Activated CD4-positive, alpha-beta T cell treated with anti-CD3 and anti-CD28 coated beads, Interleukin-2, Interleukin-4, amounts not matched to agents 100 ng/mL and 50 ng/mL, durations not matched to agents 16 hours and 8 hours (primary cell): ENCODE results near the gene RBM20.
"Not testable (repeated sequence)": the region's sequence is repeated elsewhere in the genome, so short reads cannot be mapped to it uniquely, and the experiment has no call there.

Experiments
- DNase-seq: peaks from one replicate; pipeline ENCODE4 v3.0.0-alpha.2; 2020; ENCODE audit warnings: low spot score

The RBM20 gene

DNA sequence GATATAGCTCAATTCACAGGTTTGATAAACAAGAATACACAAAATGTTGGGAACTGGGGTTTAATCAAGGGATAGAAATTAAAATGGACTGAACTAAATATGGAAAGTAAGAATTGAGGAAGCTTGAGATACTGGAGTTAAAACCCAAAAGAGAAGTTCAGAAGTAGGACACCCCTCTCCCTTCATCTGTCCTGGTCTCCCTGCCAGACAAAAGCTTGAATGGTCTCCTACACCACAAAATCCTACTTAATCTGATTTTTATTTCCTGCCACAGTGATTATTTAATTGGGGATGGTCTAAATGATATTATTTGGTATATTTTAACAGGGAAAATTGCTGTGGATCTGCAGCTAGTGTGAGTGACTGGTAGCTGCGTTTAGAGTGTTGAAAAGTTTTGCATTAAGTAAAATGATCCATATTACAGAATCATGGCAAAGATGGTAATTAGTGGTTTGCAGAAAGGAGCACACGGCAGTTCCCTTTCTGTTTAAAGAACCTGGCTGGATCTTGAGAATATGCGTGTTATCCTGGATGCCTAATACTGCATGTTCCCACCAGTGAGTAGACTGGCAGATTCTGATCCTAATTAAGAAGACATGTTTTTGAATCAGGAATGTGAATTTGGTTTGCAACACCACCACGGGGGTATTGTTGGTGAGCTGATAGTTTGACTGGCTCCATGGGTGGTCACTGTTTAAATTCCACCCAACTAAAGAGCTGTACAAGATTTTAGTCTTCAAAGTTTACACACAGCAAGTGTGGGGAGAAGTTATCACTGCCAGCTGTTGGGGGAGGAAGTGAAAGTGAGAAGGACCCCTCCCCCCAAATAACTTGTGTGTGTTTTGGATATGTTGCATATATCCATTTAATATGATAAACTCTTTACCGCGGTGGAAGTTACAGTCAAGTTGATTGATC, 5.5 kb downstream of the RBM20 start:
- DNase-seq: no peak

DNA sequence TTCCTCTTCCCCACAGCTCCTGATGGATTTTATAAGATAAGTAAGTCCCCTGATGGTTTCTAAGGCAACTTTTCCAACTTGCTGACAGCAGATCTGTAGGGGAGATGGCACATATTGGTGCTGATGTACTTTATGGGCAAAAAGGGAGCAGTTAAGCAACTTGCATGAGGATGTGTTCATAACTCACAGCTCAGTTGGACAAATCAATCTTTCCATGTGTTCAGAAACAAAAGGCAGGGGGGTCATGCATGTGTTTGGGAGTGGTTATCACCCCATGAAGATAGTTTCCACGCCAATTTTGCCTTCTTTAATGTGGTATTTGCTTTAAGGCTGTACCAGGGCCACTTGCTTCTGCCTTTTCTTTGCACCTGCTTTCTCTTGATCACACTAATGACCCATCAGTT, 6.1 kb downstream of the RBM20 start:
- no peak for DNase-seq

DNA sequence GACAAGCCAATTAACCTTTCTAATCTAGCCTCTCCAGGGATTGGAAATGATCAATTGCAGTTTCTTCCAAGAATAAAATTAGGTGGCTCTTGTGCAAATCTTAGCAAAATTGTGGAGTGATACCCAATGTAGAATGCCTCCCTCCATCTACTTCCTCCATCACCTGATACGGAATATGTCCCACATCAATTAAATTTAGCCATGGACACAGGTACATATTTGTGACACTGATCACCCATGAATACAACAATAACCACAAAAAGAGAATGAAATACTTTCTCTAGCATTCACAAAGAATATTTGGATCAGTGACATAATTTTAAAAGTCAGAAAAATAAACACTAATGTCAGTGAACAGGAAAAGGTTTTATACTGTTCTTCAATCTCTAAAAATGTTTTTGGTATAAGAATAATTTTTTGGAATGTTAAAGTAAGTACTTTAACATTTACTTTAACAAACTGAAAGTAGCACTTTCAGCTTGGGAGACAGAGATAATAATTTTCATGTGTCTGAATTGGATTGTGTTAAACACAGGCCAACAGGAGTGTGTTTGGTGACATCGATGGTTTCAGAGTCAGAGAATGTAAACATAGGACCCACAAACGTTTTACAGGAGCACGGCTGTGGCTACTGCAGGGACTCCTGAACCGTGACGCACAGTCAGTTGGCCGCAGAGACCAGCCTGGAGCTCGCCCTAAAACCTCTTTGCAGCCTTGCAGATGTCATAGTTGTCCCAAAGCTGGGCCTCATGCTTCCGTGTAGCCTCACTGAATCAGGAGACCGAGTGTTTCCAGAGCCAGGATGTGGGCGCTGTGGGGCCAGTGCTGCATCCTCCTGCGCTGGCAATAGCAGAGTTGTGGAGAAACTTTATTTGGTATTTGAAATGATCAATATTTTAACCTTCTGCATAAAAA, 7.2 kb downstream of the RBM20 start:
- peak; percentile 35 for DNase-seq

DNA sequence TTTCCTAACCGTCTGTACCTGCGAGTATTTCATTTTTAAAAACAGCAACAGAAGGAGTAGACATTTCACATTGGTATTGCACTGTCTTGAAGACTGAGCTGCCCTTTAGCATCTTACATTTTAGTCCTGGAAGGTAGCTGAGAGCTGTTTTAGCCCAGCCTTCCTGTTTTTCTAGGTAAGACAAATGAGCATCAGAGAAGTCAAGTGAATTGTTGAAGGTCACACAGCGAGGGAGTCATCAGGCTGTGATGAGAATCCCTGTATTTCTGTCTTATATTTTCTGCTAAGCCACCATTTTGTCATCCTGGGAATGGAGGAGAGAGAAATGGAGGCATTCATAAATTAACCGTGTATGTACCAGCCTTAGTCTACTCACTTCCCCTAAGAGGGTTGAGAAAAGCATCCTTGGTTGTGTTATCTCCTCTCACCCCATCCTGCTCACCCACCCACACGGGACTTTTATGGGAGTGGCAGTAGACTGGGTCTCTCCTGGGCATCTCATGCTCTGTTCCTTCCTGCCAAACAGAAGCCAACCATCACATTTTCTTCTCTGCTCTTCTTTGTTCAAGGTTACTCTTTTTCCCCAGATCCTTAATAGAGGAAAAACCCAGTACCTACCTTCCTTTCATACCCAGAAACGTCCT, 8.5 kb downstream of the RBM20 start:
- no peak for DNase-seq

DNA sequence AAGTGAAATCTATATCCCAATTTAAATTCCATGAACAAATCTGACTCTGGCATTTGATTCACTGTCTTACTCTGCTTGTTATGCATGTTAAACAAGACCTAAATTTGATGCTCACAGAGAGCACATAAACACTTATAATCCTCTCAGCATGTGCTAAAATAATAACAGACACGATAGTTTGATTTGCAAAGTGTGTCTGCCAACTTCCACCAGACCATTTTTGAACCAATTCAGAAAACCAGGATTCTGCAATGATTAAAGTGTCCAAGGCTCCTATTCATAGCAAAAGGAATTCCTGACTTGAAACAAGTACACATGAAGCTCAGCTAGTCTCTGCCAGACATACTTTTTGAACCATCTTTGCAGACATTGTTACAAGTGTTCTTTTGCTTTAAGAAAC, 11.2 kb downstream of the RBM20 start:
- no peak for DNase-seq

DNA sequence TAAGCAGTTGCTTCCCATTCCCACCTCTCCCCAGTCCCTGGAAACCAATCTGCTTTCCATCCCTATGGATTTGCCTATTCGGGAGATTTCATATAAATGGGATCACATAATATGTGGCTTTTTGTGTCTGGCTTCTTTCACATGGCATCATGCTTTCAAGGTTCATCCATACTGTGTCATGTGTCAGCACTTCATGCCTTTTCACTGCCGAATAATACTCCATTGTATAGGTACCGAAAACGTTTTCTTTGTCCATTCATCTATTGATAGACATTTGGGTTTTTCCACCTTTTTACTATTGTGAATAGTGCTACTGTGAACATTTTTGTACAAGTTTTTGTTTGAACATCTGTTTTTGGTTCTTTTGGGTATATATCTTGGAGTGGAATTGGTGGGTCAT, 12.5 kb downstream of the RBM20 start:
- no peak for DNase-seq

DNA sequence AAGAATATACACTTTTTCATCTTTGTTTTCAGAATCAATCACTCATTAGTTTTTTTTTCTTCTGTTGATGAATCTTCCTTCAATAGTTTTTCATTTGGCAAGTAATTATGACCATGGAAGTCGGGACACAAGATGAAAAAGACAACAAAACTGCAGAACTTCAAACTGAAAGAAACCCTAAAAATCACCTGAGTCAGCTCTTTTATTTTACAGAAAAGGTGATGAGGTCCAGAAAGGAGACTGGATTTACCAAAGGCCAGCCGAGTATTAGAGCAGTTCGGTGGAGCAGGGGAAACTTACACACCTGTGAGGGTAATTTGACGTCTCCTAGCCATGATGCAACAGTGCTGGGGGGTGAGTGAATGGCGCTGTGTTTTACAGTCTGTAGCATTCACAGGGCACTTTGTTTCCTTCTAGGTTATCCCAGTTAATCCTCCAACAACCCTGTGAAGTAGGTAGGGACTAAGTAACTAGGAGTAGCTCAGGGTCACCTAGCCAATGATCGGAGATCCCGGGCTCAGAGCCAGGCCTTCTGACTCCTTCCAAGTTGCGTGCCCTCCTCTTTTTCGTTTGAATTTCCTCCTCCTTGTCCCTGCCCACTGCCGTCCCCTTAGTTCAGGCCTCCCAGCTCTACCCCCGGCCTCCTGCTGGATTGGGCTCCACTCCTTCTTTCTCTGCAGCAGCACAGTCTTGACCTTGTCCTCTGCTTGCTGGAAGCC, 14.0 kb downstream of the RBM20 start:
- DNase-seq: no peak

DNA sequence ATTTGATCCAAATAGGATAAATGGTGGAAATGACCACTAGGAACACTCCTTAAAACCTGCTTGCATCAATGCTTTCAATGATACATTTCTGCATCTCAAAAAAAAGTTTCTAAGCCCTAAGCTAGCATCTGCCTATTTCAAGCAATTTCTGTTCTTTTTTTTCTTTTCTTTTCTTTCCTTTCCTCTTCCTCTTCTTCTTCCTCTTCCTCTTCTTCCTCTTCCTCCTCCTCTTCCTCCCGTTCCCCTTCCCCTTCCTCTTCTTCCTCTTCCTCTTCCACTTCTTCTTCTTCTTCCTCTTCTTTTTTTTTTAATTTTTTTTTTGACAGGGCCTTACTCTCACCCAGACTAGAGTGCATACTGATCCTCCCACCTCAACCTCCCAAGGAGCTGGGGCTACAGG, 15.4 kb downstream of the RBM20 start:
- DNase-seq: no peak

DNA sequence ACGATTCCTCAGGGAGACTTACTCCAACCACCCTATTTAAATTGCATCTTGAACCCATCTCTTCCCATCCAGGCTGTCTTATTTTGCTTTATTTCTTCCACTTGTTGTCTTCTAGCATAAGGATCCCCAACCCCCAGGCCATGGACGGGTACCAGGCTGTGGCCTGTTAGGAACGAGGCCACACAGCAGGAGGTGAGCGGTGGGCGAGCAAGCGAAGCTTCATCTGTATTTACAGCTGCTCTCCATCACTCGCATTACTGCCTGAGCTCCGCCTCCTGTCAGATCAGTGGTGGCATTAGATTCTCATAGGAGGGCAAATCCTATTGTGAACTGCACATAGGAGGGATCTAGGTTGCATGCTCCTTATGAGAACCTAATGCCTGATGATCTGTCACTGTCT, 16.2 kb downstream of the RBM20 start:
- DNase-seq: not testable (repeated sequence)

DNA sequence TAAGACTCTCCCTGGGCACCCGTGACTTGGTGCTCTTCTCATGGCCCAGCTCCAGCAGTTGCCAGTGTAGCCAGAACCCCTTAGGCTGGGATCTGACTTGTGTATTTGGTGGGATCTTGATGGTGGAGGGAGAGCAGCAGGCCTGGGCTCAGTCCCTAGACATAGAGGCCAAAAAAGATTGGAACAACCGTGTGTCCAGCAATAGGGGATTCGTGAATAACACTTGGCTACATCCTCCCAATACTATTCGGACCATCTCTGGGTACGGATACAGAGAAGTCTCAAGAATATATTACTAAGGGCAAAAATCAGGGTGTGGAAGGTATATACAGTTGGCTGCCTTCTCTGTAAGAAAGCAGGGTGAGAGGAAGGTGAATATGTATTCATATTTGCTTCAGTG, 17.2 kb downstream of the RBM20 start:
- no peak for DNase-seq

DNA sequence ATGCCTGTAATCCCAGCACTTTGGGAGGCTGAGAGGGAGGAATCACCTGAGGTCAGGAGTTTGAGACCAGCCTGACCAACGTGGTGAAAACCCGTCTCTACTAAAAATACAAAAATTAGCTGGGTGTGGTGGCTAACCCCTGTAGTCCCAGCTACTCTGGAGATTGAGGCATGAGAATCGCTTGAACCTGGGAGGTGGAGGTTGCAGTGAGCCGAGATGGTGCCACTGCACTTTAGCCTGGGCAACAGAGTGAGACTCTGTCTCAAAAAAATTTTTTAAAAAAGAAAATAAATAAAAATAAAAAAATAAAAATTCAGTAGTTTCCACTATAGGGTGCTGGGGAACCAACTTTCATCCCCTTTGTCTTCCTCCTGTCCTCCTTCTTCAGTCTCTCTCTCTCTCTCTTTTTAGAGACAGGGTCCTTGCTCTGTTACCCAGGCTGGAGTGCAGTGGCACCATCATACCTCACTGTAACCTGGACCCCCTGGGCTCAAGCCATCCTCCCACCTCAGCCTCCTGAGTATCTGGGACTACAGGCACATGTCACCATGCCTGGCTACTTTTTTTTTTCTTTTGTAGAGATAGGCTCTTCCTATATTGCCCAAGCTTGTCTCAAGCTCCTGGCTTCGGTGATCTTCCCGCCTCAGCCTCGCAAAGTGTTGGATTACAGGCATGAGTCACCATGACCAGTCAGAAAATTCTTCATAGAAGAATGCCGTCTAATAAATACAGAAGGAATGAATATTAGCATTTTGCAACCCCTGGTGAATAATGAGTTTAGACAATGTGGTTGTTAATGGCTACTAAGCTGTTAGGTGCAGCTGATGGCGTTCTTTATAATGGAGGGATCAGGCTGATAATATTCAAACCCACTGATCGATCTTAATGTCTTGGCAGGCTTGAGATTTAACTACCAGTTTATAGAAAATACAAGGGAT, 20.6 kb downstream of the RBM20 start:
- DNase-seq: no peak

DNA sequence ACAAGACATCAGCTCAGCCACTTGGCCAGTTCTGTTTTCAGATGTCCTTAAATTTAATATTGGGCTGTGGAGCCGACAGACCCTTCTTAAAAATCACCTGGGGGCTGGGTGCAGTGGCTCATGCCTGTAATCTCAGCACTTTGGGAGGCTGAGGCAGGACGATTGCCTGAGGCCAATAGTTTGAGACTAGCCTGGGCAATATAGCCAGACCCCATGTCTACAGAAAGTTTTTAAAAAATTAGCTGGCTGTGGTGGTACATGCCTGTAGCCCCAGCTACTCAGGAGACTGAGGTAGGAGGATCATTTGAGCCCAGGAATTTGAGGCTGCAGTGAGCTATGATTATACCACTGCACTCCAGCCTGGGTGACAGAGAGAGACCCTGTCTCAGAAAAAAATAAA, 22.1 kb downstream of the RBM20 start:
- DNase-seq: not testable (repeated sequence)

DNA sequence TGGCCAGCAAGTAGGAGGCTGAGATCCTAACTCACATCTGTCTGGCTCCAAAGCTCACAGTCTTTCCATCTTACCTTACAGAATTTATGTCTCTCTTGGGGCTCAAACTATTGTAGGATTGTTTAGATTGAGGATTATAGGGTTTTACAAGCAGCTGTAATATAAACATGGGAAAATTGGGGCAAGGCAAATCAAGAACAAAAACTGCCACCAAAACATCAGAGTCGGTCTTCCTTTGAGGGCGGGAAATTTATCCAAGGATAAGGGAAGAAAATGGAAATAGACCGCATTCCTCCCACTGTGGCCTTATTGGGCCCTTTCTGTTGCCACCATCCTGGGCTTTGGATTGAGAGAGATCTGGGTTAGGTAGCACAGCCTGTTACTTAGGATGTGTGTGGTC, 22.5 kb downstream of the RBM20 start:
- no peak for DNase-seq

DNA sequence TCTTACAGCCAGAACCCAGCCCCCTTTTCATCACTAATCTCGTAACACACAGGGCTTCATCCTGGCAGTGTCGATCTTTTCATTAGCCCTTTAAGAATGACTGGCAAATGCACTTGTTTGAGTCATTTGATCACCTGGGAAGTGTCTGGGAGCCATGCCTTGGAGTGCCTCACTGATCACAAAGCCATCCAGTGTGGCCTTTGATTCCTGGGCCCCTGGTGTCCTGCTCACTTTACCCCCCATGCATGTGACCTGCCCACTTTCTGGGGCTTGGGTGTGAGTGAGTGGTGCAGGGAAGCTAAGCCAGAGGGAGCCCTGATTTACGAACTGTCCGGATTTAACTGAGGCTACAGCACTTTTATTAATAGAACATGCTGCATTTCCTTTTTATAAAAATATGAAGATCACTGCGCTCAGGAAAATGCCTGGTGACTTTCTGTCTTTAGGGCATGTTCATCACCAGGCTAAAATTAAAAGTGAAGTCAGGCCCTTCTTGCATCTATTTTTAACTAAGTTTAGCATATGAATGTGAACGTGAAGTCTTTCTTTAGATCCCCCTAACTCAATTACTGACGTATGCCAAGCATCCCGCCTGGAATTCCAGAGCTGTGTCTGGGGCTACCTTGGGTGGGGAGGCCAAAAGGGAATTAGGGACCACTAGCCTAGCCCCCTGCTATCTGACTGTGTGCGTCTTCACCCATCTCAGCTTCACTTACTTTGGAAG, 23.6 kb downstream of the RBM20 start:
- DNase-seq: no peak

DNA sequence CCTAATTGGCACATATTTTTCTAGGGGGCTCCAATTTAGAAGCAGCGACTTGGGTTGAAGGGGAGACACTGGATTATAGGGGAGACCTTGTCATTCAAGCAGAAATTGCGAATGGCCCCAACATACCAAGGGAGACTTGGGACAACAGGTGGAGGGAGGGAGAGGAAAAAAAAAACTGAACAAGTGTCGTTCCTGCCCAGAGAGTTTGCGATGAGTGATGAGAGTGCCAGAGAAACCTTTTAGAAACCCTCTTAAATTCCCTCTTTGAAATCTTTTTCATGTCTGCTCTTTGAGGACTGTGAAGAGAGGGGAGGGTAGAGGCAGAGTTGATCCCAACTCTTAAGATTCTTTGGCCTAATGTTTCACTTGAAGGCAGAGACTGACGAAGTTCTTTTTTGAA, 24.3 kb downstream of the RBM20 start:
- DNase-seq: no peak

DNA sequence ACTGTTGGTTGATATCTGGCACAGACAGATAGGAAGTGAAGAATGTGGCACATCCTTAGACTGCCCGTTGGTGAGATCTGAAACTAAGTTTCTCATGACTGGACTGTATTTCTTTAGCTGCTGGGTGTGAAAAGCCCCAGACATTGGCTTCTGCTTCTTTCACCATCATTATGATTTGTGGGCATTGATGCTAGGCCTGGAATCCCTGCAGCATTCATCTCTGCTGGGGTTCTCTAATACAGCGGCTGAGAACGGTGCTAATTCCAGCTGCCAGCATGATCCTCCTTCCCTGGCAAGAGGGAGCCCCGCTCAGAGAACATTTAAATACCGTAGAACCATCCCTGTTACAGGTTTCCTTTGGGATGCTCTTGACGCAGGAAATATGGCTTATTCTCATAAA, 26.2 kb downstream of the RBM20 start:
- no peak for DNase-seq

DNA sequence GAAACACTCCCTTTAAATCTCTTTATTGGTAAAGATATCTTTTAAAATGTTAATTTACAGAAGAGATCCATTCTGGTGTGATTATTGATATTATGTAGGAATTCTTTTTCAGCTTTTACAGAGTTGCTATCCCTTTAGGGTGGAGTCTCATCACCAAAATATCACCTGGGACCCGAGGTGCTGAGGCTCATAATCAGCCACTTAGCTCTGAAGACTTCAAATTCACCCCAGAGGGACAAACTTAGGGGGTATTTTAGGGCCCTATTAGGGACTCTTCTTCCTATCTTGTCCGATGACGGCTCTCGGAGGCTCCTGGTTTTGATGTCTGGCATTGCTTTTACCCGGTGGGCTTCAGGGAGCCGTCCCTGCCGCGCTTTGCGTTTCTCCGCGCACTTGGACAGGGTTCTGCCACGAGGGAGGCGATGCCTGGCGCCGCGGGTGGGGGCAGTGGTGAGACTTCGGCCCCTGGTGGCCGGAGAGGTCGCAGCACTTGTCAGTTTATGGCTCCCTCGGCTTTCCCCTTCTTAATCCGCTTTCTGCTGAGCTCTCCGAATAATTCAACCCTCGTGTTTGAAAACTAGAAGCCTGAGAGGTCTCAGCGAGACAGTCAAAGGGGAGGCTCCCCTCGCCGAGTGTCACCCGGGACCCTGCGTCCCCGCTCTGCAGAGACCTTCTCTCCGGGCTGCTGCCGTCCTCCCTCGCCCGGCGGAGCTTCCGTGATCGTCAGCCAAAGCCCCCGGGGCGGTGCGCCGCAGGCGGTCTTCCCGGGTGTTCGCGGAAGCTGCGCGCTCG, 27.8 kb downstream of the RBM20 start:
- peak; percentile 71 for DNase-seq

DNA sequence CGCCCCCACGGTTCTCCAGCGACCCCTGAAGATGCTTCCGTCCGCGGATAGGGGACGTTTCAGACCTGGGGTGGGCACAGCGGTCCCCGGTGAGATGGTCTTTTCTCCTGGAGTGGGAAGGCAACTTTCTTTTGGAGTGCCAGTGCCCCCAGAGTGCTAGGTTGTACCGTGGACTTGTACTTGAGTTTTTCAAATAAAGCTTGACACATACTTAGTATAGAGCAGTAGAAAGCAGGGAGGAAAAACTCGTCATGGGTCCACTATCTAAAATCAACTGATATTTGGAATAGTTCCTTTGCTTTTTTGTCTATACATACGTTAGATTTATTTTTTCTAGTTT, 28.4 kb downstream of the RBM20 start:
- DNase-seq: no peak

DNA sequence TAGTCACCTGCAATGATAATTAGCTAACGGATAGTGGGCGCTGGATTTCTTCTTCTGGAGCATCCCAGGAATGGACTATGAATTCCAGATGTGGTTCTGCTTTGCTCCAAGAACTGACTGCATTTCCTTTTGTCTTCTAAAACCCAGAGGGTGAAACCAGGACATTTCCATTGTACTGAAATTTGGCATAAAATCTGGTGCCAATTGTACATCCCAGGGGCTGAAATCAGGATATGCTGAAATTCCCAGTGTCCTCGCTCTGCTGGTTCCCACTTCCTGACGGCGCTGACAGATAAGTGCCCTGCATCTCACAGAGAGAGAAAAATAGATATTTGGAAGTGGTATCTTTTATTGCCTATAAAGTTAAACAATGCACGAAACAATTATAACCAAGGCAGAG, 31.9 kb downstream of the RBM20 start:
- DNase-seq: no peak
